Myometrial cell (primary cell): ENCODE measurements around the gene KANK2. TPM values are rescaled to one million over a fixed set of nuclear protein-coding genes. Genes with fewer than 3 reads are reported as not detected.

Experiments
- total RNA-seq: library from RNA; depleted of rRNA; stranded (reverse); fragments of >200 nt; gene quantifications from 2 replicates; pipeline ENCODE4 v1.2.3, GENCODE V29; 2015

Gene KANK2
- 294 and 298 TPM in 2 replicates for total RNA-seq

GRCh38 chr19:11197291-11198174 is at the start of gene KANK2:
Gene KANK2, minus strand, starts transcription at chr19:11197545. Its CDS starts 3,034 bp downstream, at chr19:11194511.

GRCh38 chr19:11239377-11240000 is 42.1 kb upstream of the KANK2 start, which contains the start of gene ANGPTL8:
Gene ANGPTL8, plus strand, starts transcription at chr19:11239619. Its CDS starts 19 bp downstream, at chr19:11239638.

GRCh38 chr19:11155373-11156120 is 41.8 kb downstream of the KANK2 start, which contains the start of gene SPC24:
Gene SPC24, minus strand, starts transcription at chr19:11155782. Its CDS starts 6 bp downstream, at chr19:11155776.

Other genes with a start within 250 kb of the KANK2 start
- gene SMARCA4, start 236.5 kb downstream of the KANK2 start, total RNA-seq, result 64.2 and 109 TPM in 2 replicates
- gene LDLR, start 108.1 kb downstream of the KANK2 start, total RNA-seq, result 327 and 357 TPM in 2 replicates
- 78.5 and 86.5 TPM in 2 replicates for gene SPC24, start 41.8 kb downstream of the KANK2 start, total RNA-seq
- gene ANGPTL8, start 42.1 kb upstream of the KANK2 start, total RNA-seq, result not detected in 2 replicates
- gene DOCK6, start 65.0 kb upstream of the KANK2 start, total RNA-seq, result 25.2 and 26.8 TPM in 2 replicates
- not detected in 2 replicates for gene TSPAN16, start 98.6 kb upstream of the KANK2 start, total RNA-seq
- gene RAB3D, start 142.1 kb upstream of the KANK2 start, total RNA-seq, result 6.6 and 9.0 TPM in 2 replicates
- gene TMEM205, start 148.7 kb upstream of the KANK2 start, total RNA-seq, result 181 and 221 TPM in 2 replicates
- 12.6 and 12.7 TPM in 2 replicates for gene CCDC159, start 149.0 kb upstream of the KANK2 start, total RNA-seq
- gene PLPPR2, start 157.9 kb upstream of the KANK2 start, total RNA-seq, result 21.4 and 33.2 TPM in 2 replicates
- 1.7 and 2.5 TPM in 2 replicates for gene SWSAP1, start 177.1 kb upstream of the KANK2 start, total RNA-seq
- gene EPOR, start 186.8 kb upstream of the KANK2 start, total RNA-seq, result 9.0 and 13.8 TPM in 2 replicates
- gene RGL3, start 221.8 kb upstream of the KANK2 start, total RNA-seq, result not detected in 2 replicates
- under 0.01 and 0.89 TPM in 2 replicates for gene ODAD3, start 237.6 kb upstream of the KANK2 start, total RNA-seq
- 183 and 227 TPM in 2 replicates for gene PRKCSH, start 238.1 kb upstream of the KANK2 start, total RNA-seq